PC-9 (cell line): ENCODE measurements around the gene PCLO.

ENCODE experiments used
- EZH2 ChIP-seq: fragments of 200-600 bp; sonication (generic); IDR thresholded peaks from 2 replicates; pipeline ENCODE4 v1.8.0; 2017; ENCODE audit warnings: antibody characterized with exemption, low read depth
- TF ChIP-seq, protein P1 (sequence below): fragments of 200-600 bp; sonication (generic); conservative IDR thresholded peaks from 2 replicates; pipeline ENCODE4 v1.6.1; 2017; ENCODE audit warnings: mixed run types, antibody characterized with exemption, mild to moderate bottlenecking, moderate library complexity

GRCh38 chr7:82975811-82976468 is 186.7 kb downstream of the PCLO start:
- TF ChIP-seq, protein P1, sequence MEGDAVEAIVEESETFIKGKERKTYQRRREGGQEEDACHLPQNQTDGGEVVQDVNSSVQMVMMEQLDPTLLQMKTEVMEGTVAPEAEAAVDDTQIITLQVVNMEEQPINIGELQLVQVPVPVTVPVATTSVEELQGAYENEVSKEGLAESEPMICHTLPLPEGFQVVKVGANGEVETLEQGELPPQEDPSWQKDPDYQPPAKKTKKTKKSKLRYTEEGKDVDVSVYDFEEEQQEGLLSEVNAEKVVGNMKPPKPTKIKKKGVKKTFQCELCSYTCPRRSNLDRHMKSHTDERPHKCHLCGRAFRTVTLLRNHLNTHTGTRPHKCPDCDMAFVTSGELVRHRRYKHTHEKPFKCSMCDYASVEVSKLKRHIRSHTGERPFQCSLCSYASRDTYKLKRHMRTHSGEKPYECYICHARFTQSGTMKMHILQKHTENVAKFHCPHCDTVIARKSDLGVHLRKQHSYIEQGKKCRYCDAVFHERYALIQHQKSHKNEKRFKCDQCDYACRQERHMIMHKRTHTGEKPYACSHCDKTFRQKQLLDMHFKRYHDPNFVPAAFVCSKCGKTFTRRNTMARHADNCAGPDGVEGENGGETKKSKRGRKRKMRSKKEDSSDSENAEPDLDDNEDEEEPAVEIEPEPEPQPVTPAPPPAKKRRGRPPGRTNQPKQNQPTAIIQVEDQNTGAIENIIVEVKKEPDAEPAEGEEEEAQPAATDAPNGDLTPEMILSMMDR: no peak
- TF ChIP-seq EZH2: no peak
